Stimulated activated naive CD8-positive, alpha-beta T cell treated with anti-CD3 and anti-CD28 coated beads, Interleukin-15, Interleukin-2, amounts not matched to agents 100 U/mL and 50 U/mL, for 24 hours (primary cell): ENCODE results near the gene LGALS13.
A peak's percentile ranks its signal among the peaks of the same experiment; 100 is the strongest.

Source experiments
- ATAC-seq: fragments of 150-1000 bp; cut with Tn5 transposase; one replicate; pipeline ENCODE4 v1.10.0; 2021
- DNase-seq: peaks from one replicate; pipeline ENCODE4 v3.0.0; 2021

The LGALS13 gene, protein sequence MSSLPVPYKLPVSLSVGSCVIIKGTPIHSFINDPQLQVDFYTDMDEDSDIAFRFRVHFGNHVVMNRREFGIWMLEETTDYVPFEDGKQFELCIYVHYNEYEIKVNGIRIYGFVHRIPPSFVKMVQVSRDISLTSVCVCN

DNA sequence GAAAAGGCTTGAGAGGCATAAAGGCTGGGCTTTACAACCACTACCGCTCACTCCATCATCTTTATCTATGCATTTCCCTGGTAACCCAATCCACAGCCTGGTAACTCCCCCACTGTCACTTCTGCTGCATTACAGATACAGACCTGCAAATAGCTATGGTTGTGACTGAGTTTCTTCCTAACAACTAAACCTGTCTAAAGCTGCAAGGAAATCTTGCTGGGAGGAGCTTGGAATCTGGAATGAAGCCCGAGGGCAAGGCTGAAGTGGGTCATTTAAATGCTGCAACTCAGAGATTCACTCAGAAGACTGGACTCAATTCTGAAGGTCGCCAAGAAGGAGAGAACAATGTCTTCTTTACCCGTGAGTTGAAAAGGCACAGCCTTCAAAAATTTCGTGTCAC is at the start of gene LGALS13:
Gene LGALS13 (plus strand): TSS at position 301 of the 400 bp plus-strand sequence. CDS start 45 bp downstream, at position 346.
- ATAC-seq: no peak
- DNase-seq: no peak

DNA sequence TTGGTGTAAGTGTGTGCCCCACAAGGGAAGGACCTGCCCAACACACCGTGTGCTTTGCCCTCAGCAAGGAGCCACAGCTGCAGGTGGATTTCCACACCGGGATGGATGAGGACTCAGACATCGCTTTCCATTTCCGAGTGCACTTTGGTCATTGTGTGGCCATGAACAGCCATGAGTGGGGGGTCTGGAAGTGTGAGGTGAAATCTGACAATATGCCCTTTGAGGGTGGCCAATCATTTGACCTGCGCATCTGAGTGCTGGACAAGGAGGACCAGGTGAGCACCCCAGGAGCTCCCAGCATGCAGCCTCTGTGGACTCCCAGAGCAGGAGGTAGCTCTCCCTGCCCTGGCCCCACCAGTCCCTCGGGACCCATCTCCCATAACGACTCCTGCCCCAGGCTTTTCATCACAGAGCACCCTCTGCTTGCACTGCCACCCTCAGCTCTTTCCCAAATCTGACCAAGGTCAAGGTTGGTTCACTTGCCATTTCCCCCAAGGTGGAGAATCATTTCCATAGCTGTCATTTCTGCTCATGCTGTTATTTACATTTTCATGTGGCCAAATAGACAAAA is 49.2 kb upstream of the LGALS13 start:
- ATAC-seq: no peak
- DNase-seq: no peak

DNA sequence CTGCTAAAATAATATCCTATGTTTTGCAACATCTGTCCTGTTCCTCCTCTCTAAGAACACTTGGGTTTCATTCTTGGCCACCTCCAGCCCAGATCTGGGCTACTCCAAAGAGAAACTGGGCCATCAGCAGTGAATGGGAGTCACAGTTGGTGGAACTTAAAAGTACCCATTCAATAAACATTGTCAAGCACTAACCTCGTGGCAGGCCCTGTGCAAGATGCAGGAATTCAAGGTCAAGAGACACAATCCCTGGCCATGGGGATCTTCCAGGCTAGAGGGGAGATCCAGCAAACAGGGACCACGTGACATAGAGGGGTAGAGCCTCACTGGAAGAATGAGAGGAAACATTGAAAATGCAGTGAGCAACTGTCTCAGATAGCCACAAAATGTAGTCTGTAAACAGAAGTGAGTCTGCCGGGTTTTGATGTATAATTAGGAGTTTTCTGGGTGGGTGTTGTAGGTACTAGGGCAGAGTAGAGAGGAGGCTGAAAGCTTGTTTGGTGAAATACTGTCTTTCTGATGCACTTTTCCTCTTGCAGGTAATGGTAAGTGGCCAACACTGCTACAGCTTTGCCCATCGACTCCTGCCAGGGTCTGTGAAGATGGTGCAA is 47.5 kb upstream of the LGALS13 start:
- no peak for ATAC-seq
- no peak for DNase-seq

DNA sequence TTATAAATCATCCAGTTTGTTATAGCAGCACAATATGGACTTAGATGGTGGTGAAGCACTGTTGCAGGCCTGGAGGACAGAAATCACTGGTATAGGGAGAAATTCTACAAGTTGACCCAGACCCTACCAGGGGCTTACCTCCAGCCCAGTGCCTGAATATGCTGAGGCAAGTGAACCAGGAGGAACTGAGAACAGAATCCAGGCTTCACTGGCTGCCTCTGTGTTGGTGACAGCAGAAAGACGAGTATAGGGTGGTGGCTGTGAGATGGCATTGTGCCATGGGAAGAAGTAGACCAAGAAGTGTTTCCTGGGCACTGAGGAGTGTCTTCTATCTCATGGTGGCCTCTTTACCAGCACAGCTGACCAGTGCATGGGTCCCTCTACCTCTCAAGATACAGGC is 46.4 kb upstream of the LGALS13 start:
- DNase-seq (no peak), ATAC-seq (no peak)

DNA sequence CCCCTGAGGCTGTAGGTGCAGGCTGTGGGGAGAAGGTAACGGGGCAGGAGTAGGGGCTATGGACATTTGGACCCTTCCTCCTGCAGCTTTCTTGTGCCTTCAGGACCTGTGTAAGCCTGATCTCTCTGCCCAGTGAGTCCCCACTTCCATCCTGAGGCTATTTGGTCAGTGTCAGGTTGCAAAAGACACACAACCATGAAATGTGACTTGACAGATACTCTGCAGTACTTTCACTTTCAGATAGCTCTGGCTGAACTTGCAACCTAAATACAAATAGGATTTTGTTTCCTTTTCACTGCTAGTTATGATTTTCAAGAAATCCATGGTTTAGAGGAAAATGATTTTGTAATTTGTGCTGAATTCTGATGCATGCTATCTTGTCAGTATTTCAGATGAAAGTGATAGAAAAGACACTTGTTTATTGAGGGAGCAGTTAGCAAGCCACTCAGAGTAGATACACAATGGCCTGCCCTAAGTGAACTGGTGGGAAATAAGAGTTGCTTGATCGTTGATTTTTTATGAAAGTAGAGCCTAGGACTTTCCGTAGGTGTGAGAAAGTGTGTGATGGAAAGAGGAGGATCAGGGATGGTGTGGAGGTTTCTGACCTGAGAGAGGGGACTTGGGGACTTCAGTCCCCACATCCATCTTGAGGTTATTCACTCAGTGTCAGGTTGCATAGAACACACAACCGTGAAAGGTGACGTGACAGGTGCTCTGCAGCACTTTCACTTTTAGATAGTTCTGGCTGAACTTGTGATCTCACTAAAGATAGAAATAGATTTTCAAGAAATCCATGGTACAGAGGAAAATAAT is 44.3 kb upstream of the LGALS13 start:
- peak; percentile 45 for ATAC-seq
- DNase-seq: no peak

DNA sequence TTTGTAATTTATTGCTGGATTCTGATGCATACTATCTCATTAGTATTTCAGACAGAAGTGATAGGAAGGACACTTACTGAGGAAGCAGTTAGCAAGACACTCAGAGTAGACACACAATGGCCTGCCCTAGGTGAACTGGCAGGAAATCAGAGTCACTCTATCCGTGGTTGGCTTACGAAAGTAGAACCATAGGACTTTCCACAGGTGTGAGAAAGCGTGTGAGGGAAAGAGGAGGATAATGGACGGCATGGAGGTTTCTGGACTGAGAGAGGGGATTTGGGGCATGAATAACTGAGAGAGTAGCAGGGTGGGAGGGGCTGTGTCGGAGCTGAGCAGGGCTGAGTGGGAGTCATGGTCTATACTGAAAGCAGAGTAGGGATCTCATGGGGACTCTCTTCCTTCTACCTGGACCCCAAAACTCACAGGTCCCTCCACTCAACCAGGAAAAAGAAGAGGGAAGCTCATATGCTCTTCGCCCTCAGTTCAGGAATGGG is 43.7 kb upstream of the LGALS13 start:
- DNase-seq (no peak), ATAC-seq (peak; percentile 64)

DNA sequence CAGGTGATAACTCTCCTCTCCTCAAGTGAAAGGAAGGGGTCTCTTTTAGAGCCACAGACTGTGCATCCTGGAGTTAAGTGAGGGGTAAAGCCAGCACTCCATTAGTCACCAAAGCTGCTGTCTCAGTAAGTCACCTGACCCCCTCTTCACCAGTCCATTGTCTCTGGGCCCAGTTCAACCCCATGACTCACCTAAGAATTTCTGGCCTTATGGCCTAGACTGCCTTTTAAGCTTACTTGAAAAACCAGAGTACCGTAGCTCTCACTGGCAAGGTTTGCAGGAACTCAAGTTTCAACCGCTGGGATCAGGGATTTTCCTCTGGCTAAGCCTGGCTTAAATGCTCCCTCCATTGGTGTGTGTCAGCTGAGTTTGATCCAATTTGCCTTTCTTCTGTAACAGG is 38.9 kb upstream of the LGALS13 start:
- DNase-seq (no peak), ATAC-seq (no peak)

DNA sequence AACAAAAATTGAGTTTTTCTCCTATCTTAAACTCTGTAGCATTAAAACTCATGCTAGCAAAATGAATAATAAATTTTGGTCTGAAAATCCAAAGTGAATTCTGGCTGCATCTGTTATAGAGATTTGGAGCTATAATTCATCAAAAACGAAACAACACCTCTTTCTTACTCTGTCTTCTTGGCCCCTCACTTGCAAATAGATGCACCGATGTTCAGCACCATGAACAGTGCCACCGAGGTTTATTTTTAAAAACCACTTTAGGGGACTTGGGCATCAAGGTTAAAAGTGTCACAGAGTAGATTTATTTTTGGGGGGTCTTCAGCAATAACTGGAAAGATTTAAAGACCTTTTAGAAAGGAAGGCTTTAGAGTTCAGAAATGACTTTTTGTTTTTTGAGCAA is 36.3 kb upstream of the LGALS13 start:
- no peak for DNase-seq
- no peak for ATAC-seq

DNA sequence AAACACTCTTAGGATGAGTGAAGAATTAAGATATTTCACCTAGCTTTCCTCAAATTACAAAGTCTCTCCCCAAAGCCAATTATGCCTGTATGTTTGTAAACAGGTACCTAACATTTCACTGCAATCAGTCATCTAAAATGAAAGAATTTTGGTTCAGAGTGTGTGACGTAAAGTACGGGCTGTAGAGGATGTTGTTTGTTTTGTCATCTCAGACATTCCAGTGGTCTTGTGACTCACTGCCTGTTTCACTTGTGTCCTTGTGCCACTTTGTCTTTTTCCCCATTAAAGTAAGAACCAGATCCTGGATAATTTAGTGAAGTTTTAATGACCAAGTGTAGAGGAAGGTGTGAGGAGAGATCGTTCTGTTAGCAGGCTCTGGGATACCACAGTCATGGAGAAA is 33.7 kb upstream of the LGALS13 start:
- no peak for ATAC-seq
- no peak for DNase-seq

DNA sequence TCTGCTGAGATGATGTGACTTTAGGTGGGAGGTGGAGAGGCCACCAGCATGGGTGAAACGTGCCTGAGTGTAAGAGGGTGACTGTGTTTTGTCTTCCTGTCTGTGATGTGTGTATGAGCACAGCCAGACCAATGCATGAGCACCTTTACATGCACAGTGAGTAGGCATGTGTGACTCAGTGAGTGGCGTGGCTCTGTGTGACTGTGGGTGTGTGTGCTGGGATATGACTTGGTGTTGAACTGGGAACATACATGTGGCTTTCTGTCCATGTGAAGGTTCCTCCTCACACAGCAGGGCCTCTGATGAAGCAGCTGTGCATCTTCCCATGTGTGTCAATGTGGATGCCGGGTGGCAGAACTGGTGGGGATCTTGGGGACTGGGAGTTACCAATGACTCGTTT is 19.9 kb upstream of the LGALS13 start:
- DNase-seq (no peak), ATAC-seq (peak; percentile 66)

DNA sequence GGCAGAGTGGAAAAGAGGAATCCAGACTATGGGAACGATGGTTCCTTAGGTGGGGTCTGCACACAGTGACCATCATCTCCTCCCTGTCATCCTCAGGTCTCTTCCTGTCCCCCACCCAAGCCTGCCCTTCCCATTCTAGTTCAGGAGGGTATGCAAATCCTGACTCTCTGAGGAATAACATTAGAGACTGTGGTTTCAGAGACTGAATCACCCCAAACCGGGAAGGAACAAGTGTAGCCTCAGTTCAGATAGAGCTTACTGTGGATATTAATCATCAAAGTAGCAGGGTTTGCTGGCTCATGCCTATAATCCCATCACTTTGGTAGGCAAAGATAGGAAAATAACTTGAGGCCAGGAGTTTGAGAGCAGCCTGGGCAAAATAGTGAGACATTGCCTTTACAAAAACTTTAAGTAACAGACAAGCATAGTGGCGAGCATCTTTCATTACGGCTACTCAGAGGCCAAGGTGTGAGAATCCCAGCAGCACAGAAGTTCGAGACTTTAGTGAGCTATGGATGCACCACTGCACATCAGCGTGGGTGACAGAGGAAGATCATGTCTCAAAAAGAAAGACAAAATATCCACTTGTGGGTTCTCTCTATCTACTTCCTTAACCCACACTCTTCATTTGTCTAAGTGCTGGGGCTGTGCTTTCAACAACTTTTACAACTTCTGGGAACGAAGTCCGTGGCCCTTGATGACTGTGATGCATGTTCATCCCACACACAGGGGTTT is 19.3 kb upstream of the LGALS13 start:
- peak; percentile 46 for ATAC-seq
- DNase-seq: no peak

DNA sequence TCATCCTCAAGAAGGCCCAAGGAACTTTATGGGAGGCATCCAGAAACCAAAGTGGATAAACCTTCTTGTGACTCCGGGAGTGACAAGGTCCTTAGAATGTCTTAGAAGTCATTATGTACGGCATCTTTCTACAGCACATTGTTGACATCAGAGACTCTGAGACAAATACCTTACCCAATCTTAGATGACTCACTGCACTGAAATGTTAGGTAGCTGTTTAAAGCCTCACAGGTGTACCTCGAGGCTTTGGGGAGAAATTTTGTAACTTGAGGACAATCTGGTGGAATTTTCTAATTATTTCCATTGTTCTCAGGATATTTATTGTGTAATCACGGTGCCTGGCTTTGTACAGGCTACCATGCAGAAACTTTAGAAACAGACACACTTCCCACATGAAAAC is 14.8 kb upstream of the LGALS13 start:
- ATAC-seq: no peak
- no peak for DNase-seq

DNA sequence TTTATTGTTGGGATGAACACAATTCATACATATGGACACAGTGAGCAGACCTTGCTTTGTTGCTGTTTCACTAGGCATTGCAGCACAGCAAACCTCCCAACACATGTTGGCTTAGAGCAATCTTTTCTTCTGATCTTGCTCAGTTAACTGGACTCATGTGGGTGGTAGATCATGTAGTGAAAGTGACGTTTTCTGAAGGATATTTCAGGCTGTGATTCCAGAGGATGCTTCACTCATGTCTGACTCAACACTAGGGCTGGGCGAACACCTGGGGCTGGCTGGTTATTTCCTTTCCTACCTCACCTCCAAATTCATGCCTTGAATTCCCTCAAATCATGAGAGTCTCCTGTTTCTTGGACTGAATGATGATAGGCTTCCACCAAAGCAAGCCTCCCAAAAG is 14.3 kb upstream of the LGALS13 start:
- DNase-seq (no peak), ATAC-seq (no peak)

DNA sequence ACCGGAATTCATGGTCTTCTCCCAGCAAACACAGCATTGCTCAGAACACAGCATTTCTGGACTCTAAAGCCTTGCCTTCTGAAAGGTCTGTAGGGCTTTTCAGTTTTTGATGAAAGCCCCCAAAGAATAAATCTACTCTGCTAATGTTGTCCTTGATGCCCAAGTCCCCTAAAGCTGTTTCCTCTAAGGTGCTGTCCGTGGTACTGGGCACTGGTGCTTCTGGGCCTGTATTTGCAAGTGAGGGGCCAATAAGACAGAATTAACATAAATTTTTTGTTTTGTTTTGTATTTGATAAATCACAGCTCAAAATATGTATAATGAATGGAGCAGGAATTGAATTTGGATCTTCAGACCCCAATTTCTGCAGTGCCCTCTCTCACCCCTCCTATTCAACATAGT is 12.1 kb upstream of the LGALS13 start:
- no peak for DNase-seq
- ATAC-seq: no peak

DNA sequence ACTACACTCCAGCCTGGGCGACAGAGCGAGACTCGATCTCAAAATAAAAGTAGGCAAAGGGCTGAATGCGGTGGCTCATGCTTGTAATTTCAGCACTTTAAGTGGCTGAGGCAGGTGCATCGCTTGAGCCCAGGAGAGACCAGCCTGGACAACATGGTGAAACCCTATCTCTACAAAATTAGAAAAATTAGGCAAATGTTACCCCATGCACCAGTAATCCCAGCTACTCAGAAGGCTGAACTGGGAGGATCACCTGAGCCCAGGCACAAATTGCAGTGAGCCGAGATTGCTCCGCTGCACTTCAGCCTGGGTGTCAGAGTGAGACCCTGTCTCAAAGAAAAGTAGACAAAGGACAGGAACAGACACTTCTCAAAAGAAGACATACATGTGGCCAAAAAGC is 9.9 kb upstream of the LGALS13 start:
- DNase-seq (no peak), ATAC-seq (no peak)

DNA sequence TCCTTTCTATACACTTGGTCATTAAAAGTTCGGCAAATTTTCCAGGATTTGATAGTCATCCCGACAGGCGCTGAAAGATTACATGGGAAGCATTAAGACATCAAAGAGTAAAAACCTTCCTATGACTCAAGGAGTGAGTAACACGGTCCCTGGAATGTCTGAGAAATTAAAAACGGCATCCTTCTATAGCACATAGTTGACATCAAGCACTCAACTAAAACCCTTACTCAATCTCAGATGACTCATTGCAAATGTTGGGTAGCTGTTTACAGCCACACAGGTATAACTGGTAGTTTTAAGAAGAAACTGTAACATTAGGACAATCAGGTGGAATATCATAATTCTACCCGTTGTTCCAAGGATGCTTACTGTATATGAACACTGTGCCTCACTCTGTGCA is 6.4 kb upstream of the LGALS13 start:
- DNase-seq: no peak
- ATAC-seq: no peak

DNA sequence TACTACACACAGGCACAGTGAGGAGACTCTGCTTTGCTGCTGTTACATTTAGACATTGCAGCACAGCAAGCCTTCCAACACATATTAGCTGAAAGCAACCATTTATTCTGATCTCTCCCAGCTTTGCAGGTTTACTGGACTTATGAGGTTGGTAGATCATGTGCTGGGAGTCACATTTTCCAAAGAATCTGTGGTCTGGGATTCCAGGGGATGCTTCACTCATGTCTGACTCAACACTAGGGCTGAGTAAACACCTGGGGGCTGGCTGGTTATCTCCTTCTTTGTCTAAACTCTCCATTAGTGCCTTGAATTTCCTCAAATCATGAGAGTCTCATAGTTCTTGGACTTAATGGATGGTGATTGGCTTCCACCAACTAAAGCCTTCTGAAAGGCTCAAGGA is 5.4 kb upstream of the LGALS13 start:
- DNase-seq: no peak
- no peak for ATAC-seq

DNA sequence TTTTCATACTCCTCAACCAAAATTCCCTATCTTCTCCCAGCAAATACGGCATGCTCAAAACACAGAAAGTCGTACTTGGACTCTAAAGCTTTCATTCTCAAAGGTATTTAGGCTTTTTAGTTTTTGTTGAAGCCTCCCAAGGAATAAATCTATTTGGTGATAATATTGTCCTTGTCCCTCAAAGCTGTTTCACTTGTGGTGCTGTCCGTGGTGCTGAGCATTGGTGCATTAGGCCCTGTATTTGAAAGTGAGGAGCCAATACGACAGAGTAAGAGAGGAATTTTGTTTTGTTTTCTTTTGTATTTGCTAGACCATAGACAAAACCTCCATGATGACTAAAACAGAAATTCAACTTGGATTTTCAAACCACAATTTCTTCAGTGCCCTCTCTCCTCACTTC is 3.2 kb upstream of the LGALS13 start:
- ATAC-seq (no peak), DNase-seq (peak; percentile 35)

DNA sequence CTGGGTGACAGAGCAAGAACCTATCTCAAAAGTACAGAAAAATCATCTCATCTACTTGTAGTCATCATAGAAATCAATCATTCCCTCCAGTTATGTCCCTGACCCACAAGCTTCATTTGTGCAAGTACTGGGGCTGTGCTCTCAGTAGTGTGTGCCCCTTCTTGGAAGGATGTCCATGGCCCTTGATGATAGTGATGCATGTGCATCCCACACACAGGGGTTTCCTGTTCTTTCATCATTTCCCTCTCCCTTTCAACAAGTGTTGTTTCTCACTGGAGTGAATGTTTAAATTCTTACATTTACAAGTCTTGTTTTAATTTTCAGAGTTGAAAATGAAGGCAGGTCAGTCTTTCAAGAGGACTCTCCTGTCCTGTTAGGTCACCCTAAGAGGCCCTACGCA is 1.5 kb downstream of the LGALS13 start:
- DNase-seq: no peak

DNA sequence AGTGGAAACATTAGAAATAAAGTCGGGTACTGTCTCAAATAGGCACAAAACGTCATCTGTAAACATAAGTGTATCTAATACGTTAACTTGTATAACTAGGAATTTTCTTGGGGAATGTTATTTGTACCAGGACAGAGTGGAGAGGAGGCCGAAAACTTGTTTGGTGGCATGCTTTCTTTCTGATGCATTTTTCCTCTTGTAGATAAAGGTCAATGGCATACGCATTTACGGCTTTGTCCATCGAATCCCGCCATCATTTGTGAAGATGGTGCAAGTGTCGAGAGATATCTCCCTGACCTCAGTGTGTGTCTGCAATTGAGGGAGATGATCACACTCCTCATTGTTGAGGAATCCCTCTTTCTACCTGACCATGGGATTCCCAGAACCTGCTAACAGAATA is 4.7 kb downstream of the LGALS13 start:
- no peak for ATAC-seq
- DNase-seq: no peak

More for the DNA sequence above, 1.5 kb downstream of the LGALS13 start:
- ATAC-seq: no peak

DNA sequence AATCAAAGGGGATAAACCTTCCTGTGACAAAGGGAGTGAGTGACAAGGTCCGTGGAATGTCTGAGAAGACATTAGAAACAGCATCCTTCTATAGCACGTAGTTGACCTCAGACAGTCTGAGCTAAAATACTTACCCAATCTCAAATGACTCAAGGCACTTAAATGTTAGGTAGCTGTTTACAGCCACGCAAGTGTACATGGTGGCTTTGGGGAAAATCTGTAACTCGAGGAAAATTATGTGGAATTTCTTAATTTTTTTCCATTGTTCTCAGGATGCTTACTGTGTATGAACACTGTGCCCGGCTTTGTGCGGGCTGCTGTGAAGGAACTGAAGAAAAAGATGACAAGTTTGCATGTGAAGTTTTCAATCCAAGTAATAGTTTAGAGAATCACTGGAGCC is 5.2 kb downstream of the LGALS13 start:
- ATAC-seq (no peak), DNase-seq (no peak)

DNA sequence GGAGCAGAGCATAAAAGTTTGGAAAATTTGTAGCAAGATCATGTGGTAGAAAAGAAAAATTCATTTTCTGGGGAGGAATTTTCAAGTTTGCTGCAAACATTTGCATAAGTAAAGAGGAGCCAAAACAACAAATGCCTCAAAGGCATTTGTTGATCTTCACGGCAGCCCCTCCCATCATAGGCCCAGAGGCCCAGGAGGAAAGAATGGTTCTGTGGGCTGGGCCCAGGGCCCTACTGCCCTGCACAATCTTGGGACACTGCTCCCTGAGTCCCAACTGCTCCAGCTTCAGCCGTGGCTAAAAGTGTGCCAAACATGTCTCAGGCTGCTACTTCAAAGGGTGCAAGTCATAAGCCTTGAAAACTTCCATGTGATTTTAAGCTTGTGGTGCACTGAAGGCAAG is 11.3 kb downstream of the LGALS13 start:
- DNase-seq (no peak), ATAC-seq (no peak)

DNA sequence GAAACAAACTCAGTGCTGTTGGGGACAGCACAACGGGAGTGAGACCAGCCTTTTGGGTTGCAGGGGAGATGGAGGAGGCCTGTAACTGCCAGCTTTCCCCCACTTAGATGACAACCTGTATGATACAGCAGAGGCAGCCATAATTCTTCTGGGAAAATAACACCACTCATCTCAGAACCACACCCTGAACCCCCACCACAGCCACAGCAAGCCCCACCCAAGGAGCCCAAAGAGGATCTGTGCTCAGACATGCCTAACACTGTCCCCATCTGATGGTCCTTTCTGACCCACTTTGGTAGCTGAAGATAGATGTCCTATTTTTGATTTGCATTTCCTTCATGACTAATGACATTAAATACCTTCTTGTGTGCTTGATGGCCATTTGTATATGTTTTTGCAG is 15.4 kb downstream of the LGALS13 start:
- ATAC-seq (no peak), DNase-seq (no peak)
